ENCODE results near the gene ZNHIT2.

GRCh38 chr11:65096926-65097325 lies 20.6 kb downstream of the ZNHIT2 start:
- TF ChIP-seq EZH2phosphoT487 (IDR thresholded peaks at IDR 0.05; ENCODE audit: unreplicated experiment), result no peak
- no peak for TF ChIP-seq POLR2AphosphoS5 (IDR thresholded peaks at IDR 0.05; ENCODE audit: low read depth)
- TF ChIP-seq, protein P1, sequence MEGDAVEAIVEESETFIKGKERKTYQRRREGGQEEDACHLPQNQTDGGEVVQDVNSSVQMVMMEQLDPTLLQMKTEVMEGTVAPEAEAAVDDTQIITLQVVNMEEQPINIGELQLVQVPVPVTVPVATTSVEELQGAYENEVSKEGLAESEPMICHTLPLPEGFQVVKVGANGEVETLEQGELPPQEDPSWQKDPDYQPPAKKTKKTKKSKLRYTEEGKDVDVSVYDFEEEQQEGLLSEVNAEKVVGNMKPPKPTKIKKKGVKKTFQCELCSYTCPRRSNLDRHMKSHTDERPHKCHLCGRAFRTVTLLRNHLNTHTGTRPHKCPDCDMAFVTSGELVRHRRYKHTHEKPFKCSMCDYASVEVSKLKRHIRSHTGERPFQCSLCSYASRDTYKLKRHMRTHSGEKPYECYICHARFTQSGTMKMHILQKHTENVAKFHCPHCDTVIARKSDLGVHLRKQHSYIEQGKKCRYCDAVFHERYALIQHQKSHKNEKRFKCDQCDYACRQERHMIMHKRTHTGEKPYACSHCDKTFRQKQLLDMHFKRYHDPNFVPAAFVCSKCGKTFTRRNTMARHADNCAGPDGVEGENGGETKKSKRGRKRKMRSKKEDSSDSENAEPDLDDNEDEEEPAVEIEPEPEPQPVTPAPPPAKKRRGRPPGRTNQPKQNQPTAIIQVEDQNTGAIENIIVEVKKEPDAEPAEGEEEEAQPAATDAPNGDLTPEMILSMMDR (conservative IDR thresholded peaks at IDR 0.05; ENCODE audit: low read depth in 2 of 2), result no peak
- TF ChIP-seq ZNF331 (CRISPR knock-in tag; IDR thresholded peaks at IDR 0.05; ENCODE audit: low read depth), result no peak
- TF ChIP-seq ZNF462 (CRISPR knock-in tag; IDR thresholded peaks at IDR 0.05), result no peak

All from GM23338 (cell line).